Stimulated activated CD4-positive, alpha-beta T cell treated with anti-CD3 and anti-CD28 coated beads, Interleukin-2, amount 100 ng/mL, for 48 hours (primary cell): ENCODE results near the gene SELENBP1.
A peak's percentile ranks its signal among the peaks of the same experiment; 100 is the strongest.
"Not testable (repeated sequence)": the region's sequence is repeated elsewhere in the genome, so short reads cannot be mapped to it uniquely, and the experiment has no call there.

Experiments
- DNase-seq, 2 donors: peaks; one replicate each; pipeline ENCODE4 v3.0.0-alpha.2; 2020

Gene SELENBP1

DNA sequence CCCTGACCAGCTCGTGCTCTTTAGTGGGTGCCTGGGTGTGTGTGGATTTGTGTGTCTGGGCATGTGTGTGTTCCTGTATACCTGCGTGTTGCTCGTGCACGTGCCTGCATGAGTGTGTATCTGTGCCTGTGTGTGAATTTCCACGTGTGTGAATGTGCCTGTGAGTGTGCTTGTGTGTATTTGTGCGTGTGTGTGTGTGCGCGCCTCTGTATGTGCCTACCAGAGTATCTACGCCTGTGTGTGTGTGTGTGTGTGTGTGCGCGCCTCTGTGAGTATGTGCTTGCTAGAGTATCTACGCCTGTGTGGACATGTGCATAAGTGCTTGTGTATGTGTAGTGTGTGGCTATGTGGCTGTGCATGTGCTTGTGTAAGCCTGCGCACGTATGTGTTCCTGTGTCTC lies 691 bp upstream of the SELENBP1 start:
- DNase-seq: no peak

DNA sequence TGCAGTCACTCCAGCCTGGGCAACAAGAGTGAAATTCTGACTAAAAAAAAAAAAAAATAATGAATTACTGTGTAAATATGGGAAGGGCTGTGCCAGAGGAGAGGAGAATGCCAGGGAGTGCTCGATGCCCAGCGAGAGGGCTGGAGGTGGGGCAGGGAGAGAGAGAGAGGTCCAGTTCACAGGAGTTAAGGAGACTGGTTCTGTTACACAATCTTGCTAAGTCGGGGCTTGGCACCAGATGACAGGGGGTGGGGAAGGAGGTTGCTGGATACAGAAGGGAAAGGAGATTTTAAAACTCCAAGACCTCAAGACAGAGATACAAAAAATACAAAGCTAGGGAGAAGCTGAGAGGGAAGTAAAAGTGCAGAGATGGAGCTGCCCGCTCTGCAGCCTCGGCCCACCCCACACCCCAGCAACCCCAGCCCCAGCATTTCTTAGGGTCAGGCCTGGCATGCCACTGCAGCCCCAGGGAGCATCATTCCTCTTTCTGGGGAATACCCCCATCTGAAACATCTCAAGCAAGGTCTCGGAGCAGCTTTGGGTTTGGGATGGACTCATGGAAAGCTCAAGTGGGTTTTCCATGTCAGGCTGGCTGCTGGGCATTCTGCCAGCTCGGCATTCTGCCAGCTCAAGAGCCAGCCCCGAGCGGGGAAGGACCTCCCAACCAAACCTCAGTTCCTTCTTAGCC lies 991 bp downstream of the SELENBP1 start:
- no peak for DNase-seq

DNA sequence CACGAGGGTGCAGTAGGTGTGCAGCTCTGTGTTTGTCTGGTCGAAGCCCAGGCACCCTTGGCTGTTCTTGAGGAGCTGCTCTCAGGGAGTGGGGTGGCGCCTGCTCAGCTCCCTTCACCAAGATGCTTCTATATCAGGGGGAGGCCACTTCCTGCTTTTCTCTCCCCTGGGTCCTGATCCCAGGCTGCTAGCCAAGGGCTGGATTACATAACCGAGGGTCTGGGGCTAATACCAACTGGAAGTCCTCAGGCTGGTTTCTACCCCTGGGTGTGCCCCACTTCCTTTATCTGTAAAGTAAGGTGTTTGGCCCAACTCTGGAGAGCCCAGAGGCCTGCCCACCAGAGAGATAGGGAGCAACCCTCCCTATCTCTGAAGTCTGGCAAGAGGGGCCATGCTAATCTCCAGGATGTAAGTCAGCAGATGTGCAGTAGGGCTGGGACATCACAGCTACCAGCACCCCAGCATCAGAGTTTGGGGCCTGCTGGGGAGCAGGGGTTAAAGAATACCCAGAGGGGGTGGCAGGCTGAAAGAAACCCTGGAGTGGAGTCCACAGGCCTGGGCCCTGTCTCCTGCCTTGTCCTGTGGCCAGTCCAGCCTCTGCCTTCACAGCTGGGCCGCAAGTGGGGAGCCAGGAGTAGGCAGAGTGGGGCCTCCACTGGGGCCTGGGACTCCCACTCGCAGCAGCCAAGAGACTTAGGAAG lies 2.1 kb downstream of the SELENBP1 start:
- no peak for DNase-seq

DNA sequence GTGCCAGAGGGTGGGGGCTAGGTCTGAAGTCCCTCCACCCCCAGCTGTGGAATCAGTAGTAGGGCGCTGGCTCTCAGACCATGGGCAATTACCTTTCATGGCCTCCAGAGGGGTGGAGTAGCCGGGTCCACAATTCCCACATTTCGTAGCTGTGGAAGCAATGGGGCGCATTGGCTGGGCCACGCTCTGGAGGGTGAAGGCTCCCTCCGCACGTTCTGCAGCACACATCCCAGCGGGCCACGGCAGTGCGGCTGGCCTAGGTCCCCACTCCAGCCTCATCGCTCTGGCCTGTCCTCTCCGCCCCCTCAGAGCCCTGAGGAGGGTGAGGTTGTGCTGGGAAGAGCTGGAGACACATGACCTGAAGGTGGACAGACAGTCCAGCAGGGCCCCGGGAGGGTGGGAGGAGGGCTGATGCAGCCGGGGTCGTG lies 2.9 kb downstream of the SELENBP1 start:
- no peak for DNase-seq

DNA sequence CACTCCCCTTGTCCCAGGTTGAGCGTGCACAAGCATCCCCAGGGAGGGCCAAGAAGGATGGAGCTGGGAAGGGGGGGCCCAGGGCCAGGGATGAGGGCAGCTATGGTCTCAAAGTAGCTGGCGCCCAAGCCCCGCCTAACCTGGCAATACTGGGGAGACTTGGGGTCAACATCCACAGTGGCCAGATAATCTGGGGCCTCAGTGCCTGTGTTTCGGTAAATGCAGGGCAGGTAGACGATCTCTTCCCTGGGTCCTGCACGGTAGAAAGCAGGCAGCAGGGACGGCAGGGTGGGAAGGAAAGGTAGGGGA lies 3.2 kb downstream of the SELENBP1 start:
- DNase-seq: no peak

DNA sequence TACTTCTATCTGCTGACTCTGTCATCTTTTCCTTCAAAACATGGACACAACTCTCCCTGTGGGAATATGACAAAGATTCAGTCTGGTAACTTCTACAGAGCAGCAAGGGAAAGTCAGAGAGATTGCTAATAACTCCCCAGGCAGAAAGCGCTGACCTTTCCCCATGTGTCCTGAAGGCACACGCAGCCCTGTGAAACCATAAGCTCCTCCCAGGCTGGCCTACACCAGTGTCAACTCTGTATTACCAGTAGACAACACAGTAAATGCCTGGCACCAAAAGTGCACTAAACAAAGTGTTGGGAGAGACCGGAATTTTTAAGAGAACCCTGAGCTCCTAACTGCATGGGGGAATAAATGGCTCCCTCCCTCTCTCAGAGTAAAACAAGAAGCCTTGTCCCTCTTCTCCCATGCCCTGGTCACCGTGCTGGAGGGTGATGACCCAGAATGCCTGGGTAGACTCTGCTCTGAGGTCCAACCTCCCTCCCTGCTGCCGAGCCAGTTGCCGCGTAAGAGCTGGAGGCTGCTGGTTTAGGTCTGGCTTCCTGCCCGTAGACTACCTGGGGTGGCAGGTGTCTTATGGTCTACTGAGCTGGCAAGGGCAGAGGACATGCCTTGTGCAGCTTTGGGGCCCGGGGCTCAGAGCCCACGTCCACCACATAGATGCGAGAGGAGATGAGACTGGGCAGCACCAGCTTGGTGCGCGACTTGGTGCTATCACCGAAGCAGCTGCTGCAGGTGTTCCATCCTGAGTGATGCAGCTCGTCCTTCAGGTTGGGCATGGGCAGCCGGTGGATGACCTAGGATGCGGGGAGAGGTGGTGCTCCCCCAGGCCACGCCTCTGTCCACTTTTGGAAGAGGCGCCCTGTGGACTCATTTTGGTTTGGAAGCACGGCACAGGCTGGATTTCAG lies 3.9 kb downstream of the SELENBP1 start:
- no peak for DNase-seq

DNA sequence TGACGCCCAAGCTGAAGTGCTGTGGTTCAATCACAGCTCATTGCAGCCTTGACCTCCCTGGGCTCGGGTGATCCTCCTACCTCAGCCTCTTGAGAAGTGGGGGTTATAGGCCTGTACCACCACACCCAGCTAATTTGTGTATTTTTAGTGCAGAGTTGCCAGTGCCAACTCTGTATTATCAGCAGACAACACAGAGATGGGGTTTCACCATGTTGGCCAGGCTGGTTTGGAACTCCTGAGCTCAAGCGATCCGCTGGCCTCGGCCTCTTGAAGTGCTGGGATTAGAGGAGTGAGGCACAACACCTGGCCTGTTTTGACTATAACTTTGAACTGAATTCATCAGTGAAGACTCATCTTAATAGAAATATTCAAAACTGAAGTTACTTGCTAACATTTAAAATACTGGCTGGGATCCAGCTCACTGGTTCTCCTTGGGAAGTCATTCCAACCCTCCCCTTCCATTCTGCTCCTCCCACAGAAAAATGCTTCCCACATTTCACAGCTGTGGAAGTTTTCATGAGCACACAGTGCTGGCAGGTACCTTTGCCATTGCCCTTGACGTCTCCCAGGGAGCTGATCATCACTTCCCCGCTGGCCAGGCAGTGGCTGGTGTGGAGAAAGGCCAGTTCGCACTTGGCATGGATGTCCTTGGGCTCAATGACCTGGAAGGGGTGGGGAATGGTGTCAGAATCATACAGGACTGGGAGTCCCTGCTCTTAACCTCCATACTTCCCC lies 4.7 kb downstream of the SELENBP1 start:
- no peak for DNase-seq

DNA sequence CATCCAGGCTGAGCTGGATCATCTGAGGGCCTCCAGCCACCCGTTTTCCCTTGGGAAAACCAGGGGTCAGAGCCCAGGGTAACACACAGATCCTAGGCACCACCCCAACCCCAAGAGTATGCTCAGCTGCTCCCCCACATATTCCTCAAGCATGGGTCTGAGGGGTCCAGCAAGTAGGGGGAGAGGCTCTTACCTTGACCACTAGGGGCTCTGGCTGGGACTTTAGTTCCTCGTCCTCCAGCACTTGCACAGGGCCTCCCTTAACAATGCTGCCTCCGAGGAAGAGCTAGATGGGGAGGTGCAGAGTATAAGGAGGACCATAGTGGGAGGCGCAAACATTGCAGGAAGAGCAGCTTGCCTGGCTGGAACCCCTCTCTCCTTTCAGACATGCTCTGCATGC lies 7.5 kb downstream of the SELENBP1 start:
- no peak for DNase-seq

DNA sequence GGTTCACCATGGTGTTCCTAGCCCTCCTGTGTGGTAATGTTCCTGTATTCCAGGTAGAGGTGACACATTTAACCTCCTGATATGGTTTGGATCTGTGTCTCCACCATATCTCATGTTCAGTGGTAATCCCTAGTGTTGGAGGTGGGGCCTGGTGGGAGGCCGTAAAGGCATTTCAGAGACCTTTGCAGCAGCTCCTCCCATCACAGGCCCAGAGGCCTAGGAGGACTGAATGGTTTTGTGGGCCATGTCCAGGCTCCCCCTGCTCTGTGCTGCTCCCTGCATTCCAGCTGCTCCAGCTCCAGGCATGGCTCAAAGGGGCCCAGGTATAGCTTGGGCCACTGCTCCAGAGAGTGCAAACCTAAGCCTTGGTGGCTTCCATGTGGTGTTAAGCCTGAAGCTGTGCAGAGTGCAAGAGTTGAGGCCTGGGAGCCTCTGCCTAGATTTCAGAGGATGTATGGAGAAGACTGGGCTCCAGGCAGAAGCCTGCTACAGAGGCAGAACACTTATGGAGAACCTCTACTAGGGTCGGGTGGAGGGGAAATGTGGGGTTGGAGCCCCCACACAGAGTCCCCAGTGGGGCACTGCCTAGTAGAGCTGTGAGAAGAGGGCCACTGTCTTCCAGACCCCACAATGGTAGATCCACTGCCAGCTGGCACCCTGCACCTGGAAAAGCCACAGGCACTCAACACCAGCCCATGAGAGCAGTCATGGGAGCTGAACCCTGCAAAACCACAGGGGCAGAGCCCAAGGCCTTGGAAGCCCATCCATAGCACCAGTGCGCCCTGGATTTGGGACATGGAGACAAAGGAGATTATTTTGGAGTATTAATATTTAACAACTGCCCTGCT lies 10.0 kb downstream of the SELENBP1 start:
- DNase-seq: no peak

DNA sequence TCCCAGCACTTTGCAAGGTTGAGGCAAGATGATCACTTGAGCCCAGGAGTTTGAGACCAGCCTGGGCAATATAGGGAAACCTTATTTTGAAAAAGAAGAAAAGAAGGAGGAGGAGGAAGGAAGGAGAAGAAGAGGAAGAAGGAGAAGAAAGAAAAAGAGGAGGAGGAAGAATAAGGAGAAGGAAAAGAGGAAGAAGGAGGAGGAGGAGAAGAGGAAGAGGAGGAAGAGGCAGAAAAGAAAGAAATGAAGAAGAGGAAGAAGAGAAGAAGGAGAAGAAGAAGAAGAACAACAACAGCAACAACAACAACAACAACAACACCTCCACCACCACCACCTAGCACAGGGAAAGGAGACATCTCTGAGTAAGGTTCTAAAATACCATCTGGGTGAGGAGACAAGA lies 10.6 kb downstream of the SELENBP1 start:
- no peak for DNase-seq

DNA sequence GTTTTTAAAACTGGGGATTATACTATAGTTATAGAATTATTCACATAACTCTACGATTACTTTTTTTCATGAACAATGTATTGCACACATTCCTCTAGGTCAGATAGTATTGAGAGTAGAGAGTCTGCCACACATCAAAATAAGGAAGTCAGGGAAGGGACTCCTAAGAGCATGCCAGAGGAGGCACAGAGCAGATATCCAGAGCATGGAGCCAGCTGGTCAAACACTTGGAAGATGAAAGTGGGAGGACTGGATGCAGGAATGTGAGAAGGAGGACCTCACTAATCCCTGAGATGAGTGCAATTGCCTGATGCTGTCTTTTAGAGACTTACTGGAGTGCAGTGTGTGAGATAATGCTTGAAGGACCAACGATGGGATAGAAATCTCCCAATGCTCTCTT lies 15.8 kb downstream of the SELENBP1 start:
- DNase-seq: no peak

DNA sequence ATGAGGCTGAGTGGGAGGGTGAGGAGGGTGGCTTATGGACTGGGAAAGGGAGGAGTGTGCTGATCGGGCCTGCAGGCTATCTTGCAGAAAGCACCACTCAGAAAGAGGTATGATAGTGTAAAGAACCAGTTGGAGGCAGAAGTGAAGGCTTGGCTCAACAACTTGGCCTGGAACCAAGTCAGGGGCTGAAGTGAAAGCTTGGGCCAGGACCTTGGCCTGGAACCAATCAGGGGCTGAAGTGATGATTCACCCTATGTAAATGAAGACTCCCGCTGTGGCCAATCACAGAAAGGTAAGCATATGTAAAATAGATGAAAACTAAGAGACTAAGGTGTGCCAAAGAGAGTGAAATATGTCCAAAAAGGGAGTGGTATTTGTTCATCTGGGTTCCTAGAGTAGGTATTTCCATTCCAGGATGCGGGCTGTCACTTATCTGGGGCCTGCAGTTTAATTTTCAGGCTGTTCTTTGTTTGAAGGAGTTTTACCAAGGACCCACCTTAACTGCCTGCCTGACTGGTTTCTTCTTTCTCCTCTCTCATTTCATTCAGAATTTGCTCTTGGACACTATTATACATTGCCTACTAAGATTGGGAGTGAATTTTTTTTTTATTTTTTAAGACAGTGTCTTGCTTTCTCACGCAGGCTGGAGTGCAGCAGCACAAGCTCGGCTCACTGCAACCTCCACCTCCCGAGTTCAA lies 20.3 kb downstream of the SELENBP1 start:
- DNase-seq: no peak

DNA sequence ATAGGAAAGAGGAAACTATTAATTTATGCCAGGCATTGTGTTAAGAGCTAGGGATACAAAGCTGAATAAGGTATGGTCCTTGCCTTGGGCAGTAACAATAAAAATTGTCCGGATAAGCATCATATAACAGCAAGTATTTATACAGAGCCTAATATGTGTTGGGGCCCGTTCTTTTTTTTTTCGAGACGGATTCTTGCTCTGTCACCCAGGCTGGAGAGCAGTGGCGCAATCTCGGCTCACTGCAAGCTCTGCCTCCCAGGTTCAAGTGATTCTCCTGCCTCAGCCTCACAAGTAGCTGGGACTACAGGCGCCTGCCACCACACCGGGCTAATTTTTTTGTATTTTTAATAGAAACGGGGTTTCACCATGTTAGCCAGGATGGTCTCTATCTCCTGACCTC lies 22.2 kb downstream of the SELENBP1 start:
- not testable (repeated sequence) for DNase-seq

DNA sequence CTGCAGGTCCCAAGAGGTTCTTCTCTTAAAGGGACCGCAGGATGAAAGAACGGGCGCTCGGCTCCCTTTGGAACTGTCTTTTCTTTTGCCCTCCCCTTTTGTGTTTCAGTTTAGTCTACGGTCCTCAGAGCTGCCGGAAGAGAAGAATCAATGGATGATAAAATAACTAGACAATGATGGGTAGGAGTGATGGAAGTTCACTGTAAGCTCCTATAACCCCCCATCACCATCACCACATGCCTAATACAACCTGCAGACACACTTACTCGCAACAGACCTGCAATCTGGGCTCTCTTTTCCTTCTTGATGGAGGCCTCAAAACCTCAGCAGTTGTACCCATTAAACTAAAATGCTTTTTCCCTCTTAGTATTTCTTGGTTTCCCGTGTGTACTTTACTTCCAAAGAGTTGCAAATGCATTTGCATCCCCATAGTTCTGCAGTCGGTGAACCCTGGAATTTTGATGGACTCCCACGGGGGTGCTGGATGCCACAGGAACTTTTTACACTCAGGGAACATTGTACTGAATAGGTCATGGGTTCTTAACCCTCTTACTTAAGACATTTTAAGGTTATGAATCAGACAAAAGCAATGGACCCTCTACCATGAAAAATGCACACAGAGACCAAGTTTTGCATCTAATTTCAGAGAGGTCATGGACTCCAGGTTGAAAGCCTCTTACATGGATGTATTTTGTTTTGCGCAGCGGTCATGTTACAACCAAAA lies 24.8 kb downstream of the SELENBP1 start:
- no peak for DNase-seq

DNA sequence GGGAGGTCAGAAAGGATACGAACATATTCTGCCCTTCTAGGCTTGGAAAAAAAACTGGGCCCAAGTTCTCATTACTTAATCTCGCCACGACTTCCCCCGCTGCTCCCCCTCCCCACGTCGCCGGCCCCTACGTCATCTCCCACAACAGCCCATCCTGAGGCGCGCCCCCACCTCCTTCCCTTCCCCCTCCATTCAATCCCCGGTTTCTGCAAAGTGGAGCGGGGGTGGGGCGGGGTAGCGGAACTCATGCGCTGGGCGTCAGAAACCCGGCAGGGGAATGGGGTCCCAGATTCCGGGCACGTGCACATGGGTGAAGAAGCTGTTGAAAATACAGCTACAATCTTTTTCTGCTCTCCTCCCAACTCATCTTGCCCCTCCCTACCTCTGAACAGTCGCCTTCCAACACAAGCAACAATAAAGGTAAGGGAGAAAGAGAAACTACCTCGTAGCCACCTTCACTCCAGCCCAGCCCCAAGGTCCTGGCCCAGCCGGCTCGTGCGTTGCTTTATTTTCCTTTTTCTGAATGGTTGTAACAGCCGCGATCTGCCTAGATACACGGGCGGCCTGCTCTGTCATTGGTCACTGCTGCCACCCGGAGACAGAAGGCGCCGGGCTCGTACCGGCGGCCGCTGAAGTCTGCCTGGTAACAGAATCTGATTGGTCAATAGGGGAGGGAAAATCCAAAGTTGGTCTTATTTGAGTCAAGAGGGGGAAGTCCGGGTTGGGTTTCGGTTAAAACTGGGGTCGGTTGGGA lies 25.6 kb downstream of the SELENBP1 start, which contains the start of gene RFX5:
Gene RFX5 (minus strand): TSS at position 484 of the 754 bp plus-strand sequence. CDS start 932 bp downstream, outside the sequence.
- DNase-seq: peak; percentile 83 to 86

DNA sequence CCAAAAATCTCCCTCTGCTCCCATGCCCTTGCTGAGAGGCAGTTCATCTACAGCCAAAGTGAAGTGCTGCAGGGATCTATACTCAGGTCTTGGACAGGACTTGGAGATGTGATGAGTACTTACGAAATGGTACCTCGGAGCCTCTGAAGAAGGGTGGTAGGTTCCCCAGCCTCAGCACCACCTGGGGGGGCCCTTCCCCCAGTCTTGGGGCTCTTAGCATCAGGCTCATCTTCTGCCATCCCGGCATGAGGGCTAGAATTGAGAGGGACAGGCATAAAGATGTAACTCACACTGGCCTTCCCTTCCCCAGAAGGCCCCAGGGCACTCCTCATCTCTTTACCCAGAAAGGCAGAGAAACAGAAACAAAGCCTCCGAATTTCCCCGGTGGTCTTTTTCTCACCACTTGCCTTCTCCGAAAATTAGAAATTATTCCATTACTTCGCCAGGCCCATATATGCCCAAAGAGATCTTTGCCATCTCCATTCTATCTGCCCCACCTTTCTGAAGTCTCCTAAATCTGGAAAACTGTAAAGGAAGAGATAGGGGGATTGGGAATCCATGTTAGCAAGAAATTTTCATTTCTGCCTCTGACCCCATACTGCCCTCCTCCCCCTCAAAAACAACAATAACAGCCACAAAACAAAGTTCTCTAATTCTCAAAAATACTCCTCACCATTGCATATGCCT lies 26.3 kb downstream of the SELENBP1 start:
- DNase-seq: no peak

DNA sequence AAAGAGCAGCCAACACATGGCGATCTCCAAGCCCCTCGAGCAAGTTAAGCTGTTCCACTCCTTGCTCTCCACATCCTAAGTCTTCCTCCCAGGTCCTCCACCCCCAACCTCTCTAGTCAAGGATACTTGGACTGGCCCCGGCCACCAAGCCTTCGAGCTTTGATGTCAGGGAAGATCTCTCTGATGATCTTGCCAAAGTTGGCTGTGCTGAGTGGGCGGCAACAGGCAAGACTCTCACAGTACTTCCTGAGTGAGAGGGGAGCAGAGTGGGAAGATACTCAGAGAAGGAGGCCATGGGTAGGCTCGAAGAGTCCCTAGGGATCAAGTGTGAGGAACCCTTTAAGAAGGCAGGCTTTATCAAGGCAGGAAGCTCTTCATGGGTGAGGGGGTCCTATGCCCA lies 28.2 kb downstream of the SELENBP1 start:
- DNase-seq: no peak

DNA sequence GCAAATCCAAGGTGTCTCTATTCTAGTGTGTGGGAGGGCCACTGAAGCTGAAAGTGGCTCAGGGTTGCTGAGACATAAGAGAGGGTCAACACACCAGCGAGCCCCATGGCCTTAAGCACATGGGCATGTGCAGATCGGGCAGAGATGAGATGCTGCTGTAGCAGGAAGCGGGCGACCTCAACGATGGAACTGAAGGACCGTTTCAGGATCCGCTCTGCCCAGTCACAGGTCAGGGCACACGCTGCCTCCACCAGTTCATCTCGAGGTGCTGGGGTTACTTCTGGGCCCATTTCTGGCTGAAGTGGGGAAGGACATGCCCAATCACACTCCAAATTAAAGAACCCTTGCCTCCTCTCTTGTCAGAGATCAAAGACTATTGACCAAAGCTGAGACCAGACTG lies 28.9 kb downstream of the SELENBP1 start:
- DNase-seq: no peak

DNA sequence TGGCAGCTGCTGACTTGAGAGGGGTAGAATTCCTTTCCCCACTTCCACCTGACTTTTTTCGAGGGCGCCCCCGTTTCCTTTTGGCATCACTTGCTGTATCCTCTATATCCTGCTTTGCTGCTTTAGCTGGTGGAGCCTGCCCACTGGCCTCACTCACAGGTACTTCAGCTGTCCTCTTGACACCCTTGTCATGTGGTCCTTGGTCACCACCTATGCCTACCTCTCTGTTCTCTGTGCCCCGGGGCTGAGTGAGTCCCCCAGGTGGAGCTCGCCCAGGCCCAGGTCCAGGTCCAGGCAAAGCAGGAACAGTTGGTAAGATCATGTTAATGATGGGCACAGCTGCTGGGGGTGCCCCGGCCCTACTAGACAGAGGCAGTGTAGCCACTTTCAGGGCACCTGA lies 29.9 kb downstream of the SELENBP1 start:
- DNase-seq: no peak
